Endothelial cell (in vitro differentiated cells): ENCODE results near the gene SV2B. TPM values are rescaled to one million over a fixed set of nuclear protein-coding genes. Genes with fewer than 3 reads are reported as not detected.

Experiments used
- DNase-seq: peaks from one replicate; pipeline ENCODE4 v3.0.0; 2021; ENCODE audit warnings: low spot score
- H3K27ac Mint-ChIP-seq: one replicate; pipeline ENCODE4 v1.8.0; 2021; ENCODE audit warnings: mixed read lengths, inconsistent platforms; ENCODE audit not compliant: unreplicated experiment
- H3K27me3 Mint-ChIP-seq: one replicate; pipeline ENCODE4 v1.8.0; 2021; ENCODE audit warnings: mild to moderate bottlenecking, moderate library complexity, mixed read lengths, inconsistent platforms; ENCODE audit not compliant: unreplicated experiment
- H3K36me3 Mint-ChIP-seq: one replicate; pipeline ENCODE4 v1.8.0; 2021; ENCODE audit warnings: mild to moderate bottlenecking, low read depth, mixed read lengths, inconsistent platforms; ENCODE audit not compliant: unreplicated experiment
- H3K4me1 Mint-ChIP-seq: one replicate; pipeline ENCODE4 v1.8.0; 2021; ENCODE audit warnings: mild to moderate bottlenecking, mixed read lengths, inconsistent platforms; ENCODE audit not compliant: unreplicated experiment
- H3K4me3 Mint-ChIP-seq: one replicate; pipeline ENCODE4 v1.8.0; 2021; ENCODE audit warnings: mild to moderate bottlenecking, mixed read lengths, inconsistent platforms; ENCODE audit not compliant: unreplicated experiment
- H3K9me3 Mint-ChIP-seq: one replicate; pipeline ENCODE4 v1.8.0; 2021; ENCODE audit warnings: mixed read lengths, inconsistent platforms; ENCODE audit not compliant: unreplicated experiment
- total RNA-seq: library from RNA; stranded (reverse); fragmentation: NEBNext Ultra II Directional; extraction: Animal tissue kit (Norgen Biotek cat#: 25700); gene quantifications from one replicate; pipeline ENCODE4 v1.2.1, GENCODE V29; 2021; ENCODE audit not compliant: unreplicated experiment
- TF ChIP-seq, protein P1 (sequence below): fragments of 200-600 bp; sonication (generic); IDR thresholded peaks from one replicate; pipeline ENCODE4 v1.5.0; 2021; ENCODE audit warnings: antibody characterized with exemption; ENCODE audit not compliant: unreplicated experiment

Gene SV2B
- total RNA-seq, 1 donor from 2014 or later: 0.26 TPM

DNA sequence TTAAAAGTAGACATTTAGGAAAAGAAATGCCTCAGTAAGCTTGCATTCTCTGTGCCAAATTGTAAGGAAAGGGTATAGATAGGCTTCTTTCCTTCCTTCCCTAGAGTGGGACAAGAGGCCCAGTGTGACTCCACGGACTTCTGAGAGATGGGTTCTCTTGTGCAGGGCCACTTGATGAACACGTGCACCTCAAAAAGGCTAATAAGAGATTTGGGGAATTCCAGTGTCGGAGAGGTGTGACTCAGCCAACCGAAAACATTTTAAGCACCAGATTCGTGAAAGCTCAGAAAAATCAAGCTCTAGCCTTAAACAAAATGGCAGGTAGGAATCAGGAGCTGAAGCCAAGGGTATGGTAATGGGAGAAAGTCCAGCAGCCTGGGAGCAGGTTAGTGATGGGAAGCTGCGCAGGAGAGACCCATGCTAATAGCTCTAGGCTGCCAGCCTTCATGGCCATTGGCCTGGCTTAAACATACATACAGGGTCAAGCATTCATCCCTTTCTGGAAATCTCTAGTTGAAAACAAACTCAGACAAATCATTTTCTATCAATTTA, 56.2 kb downstream of the SV2B start:
- H3K9me3 Mint-ChIP-seq: no peaks in the 10 kb centered on the region

DNA sequence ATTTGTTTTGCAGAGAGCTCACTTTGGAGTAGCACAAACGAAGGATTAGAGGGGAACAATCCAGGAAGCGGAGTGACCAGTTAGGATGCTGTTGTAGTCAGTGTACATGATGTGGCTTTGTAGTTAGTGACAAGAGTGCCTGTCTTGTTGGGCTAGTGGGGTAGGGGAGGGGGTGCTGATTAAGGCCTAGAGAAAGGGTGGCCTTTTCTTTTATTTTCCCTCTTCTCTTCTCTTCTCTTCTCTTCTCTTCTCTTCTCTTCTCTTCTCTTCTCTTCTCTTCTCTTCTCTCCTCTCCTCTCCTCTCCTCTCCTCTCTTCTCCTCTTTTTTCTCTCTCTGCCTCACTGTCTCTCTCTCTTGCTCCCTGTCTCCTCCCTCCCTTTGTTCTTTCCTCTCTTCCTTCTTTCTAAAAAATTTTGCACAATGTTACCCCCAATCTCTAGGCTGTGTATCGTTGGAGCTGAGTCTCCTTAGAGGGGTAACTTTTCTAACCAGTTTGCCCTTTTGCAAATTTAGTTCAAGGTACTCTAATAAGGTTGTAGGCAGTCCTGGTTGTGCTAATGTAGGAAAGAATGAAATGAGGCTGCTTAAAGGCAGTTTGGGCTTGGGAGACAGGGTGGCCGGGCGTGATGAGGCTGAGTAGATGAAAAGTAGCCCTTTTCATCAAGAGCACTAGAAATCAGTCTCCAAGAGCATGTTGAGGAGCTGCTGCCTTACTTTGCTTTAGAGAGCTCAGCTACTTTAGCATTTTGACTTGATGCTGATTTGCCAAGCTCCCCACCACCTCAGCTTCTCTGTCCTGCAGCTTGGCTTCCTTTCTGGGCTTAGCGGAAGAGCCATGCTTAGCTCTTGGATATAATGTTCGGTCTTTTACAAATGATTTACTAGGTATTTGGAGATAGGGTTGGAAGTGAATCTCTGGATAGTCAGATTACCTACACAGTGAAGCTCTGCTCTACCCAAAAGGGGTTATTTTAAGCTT, 58.6 kb downstream of the SV2B start:
- Mint-ChIP-seq H3K9me3 (no peaks in the 10 kb centered on the region), H3K36me3 (no peaks in the 10 kb centered on the region), H3K4me1 (peaks cover 10% of the 10 kb centered on the region), H3K27ac (no peak overlapping the region), H3K27me3 (no peaks in the 10 kb centered on the region), H3K4me3 (no peak overlapping the region)
- no peak for DNase-seq
- TF ChIP-seq, protein P1, sequence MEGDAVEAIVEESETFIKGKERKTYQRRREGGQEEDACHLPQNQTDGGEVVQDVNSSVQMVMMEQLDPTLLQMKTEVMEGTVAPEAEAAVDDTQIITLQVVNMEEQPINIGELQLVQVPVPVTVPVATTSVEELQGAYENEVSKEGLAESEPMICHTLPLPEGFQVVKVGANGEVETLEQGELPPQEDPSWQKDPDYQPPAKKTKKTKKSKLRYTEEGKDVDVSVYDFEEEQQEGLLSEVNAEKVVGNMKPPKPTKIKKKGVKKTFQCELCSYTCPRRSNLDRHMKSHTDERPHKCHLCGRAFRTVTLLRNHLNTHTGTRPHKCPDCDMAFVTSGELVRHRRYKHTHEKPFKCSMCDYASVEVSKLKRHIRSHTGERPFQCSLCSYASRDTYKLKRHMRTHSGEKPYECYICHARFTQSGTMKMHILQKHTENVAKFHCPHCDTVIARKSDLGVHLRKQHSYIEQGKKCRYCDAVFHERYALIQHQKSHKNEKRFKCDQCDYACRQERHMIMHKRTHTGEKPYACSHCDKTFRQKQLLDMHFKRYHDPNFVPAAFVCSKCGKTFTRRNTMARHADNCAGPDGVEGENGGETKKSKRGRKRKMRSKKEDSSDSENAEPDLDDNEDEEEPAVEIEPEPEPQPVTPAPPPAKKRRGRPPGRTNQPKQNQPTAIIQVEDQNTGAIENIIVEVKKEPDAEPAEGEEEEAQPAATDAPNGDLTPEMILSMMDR: no peak

More for the DNA sequence above, 56.2 kb downstream of the SV2B start:
- Mint-ChIP-seq H3K27me3 (no peaks in the 10 kb centered on the region), H3K36me3 (no peaks in the 10 kb centered on the region), H3K4me3 (no peak overlapping the region), H3K27ac (no peak overlapping the region), H3K4me1 (peaks cover 13% of the 10 kb centered on the region)
- no peak for DNase-seq
- TF ChIP-seq, protein P1: no peak

DNA sequence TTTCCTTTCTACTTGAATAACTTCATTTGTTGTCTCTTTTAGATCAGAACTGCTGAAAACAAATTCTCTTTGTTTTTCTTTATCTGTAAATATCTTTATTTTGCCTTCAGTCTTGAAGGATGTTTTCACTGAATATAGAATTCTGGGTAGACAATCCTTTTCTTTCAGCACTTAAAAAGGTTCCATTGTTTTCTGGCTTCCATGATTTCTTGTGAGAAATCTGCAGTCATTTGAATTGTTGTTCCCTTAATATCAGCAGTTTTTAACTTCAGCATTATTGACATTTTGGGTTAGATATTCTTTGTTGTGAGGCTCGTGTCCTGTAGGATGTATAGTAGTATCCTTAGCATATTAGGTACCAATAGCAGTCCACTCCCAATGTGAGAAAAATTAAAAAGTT, 65.8 kb downstream of the SV2B start:
- Mint-ChIP-seq H3K4me3 (no peak overlapping the region), H3K36me3 (peaks cover 6% of the 10 kb centered on the region), H3K9me3 (peaks cover 5% of the 10 kb centered on the region), H3K4me1 (no peaks in the 10 kb centered on the region), H3K27me3 (no peaks in the 10 kb centered on the region), H3K27ac (no peak overlapping the region)
- TF ChIP-seq, protein P1: no peak
- no peak for DNase-seq

DNA sequence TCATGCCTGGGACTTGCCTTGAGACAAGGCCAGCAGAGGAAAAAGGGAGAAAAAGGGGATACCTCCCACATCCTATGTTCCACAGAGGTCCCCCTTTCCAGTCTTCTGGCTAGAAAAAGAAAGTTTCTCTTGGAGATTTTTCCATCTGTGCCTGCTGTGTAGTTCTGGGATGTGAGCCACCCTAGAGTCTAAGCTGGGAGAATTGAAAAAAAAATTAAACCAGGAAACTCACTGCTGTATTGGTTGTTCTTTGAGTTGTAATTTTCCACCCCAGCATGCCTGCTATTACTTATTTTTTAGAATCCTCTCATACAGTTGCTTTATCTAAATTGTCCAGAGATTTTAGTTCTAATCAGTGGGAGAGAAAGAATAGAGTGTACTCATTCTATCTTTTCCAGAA, 68.4 kb downstream of the SV2B start:
- Mint-ChIP-seq H3K27ac (no peak overlapping the region), H3K4me3 (no peak overlapping the region), H3K4me1 (no peaks in the 10 kb centered on the region), H3K9me3 (peaks cover 5% of the 10 kb centered on the region), H3K27me3 (peaks cover 3% of the 10 kb centered on the region), H3K36me3 (peaks cover 6% of the 10 kb centered on the region)
- TF ChIP-seq, protein P1: no peak
- DNase-seq: no peak

DNA sequence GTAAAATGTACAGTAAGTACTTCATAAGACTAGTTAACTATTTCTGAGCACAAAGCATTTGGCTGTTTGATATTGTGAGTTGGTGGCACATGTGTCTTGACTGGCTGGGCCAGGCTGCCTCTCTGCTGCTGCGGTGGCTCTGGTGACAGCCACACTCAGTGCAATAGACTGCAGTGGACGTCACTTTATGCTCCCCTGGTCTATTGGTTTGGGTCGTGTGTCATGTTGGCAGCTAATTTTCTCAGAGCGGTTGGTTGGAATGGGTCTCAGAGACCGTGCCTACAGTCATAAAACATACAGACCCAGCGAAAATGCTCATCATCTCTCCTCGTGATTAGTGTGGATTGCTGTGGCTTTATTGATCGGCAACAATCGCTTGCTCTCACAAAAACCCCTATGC, 71.3 kb downstream of the SV2B start:
- no peak overlapping the region for H3K27ac Mint-ChIP-seq
- H3K27me3 Mint-ChIP-seq: peaks cover 4% of the 10 kb centered on the region
- TF ChIP-seq, protein P1: no peak
- H3K9me3 Mint-ChIP-seq: peaks cover 5% of the 10 kb centered on the region
- no peak for DNase-seq
- H3K36me3 Mint-ChIP-seq: peaks cover 6% of the 10 kb centered on the region
- H3K4me1 Mint-ChIP-seq: no peaks in the 10 kb centered on the region
- H3K4me3 Mint-ChIP-seq: no peak overlapping the region
